ENCODE measurements around the gene MED9.

DNA sequence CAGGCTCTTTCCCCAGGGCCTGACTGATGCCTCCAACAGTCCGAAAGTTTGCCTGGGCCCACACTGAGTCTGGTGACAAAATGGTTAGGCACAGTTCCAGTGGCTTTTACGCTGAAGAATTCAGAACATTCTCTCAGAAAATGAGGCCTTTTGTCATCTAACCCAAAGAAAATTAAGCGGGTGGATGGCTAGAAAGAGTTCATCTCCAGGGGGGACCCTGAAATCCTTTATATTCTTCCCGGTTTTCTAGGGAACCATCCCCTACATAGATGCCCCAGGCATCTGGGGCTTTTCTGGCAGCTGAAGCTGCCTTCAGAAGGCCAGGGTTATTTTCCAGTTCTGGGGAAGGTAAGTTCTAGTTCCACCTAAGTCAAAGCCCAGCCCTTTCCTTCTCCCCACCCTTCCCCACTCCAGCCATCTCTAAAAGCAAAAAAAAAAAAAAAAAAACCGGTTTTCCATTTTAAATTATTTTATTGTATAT lies 17.2 kb downstream of the MED9 start:
- TF ChIP-seq, protein P1, sequence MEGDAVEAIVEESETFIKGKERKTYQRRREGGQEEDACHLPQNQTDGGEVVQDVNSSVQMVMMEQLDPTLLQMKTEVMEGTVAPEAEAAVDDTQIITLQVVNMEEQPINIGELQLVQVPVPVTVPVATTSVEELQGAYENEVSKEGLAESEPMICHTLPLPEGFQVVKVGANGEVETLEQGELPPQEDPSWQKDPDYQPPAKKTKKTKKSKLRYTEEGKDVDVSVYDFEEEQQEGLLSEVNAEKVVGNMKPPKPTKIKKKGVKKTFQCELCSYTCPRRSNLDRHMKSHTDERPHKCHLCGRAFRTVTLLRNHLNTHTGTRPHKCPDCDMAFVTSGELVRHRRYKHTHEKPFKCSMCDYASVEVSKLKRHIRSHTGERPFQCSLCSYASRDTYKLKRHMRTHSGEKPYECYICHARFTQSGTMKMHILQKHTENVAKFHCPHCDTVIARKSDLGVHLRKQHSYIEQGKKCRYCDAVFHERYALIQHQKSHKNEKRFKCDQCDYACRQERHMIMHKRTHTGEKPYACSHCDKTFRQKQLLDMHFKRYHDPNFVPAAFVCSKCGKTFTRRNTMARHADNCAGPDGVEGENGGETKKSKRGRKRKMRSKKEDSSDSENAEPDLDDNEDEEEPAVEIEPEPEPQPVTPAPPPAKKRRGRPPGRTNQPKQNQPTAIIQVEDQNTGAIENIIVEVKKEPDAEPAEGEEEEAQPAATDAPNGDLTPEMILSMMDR (IDR thresholded peaks at IDR 0.05), result no peak
- TF ChIP-seq SIN3A (IDR thresholded peaks at IDR 0.05; ENCODE audit: borderline replicate concordance, low read depth, low read length), result no peak
- TF ChIP-seq, protein P2, sequence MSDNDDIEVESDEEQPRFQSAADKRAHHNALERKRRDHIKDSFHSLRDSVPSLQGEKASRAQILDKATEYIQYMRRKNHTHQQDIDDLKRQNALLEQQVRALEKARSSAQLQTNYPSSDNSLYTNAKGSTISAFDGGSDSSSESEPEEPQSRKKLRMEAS (IDR thresholded peaks at IDR 0.05; ENCODE audit: low read depth), result no peak
- TF ChIP-seq RAD21 (IDR thresholded peaks at IDR 0.05; ENCODE audit: low read length), result no peak
- TF ChIP-seq, protein P3, sequence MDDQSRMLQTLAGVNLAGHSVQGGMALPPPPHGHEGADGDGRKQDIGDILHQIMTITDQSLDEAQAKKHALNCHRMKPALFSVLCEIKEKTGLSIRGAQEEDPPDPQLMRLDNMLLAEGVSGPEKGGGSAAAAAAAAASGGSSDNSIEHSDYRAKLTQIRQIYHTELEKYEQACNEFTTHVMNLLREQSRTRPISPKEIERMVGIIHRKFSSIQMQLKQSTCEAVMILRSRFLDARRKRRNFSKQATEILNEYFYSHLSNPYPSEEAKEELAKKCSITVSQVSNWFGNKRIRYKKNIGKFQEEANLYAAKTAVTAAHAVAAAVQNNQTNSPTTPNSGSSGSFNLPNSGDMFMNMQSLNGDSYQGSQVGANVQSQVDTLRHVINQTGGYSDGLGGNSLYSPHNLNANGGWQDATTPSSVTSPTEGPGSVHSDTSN (IDR thresholded peaks at IDR 0.05), result no peak
- no peak for TF ChIP-seq TAF1 (IDR thresholded peaks at IDR 0.05; ENCODE audit: borderline replicate concordance, low read depth, low read length)
- TF ChIP-seq, protein P4, sequence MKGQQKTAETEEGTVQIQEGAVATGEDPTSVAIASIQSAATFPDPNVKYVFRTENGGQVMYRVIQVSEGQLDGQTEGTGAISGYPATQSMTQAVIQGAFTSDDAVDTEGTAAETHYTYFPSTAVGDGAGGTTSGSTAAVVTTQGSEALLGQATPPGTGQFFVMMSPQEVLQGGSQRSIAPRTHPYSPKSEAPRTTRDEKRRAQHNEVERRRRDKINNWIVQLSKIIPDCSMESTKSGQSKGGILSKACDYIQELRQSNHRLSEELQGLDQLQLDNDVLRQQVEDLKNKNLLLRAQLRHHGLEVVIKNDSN (IDR thresholded peaks at IDR 0.05; ENCODE audit: borderline replicate concordance, low read depth), result no peak
- TF ChIP-seq, protein P5, sequence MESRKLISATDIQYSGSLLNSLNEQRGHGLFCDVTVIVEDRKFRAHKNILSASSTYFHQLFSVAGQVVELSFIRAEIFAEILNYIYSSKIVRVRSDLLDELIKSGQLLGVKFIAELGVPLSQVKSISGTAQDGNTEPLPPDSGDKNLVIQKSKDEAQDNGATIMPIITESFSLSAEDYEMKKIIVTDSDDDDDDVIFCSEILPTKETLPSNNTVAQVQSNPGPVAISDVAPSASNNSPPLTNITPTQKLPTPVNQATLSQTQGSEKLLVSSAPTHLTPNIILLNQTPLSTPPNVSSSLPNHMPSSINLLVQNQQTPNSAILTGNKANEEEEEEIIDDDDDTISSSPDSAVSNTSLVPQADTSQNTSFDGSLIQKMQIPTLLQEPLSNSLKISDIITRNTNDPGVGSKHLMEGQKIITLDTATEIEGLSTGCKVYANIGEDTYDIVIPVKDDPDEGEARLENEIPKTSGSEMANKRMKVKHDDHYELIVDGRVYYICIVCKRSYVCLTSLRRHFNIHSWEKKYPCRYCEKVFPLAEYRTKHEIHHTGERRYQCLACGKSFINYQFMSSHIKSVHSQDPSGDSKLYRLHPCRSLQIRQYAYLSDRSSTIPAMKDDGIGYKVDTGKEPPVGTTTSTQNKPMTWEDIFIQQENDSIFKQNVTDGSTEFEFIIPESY (IDR thresholded peaks at IDR 0.05; ENCODE audit: borderline replicate concordance, low read depth), result no peak
- TF ChIP-seq RXRA (IDR thresholded peaks at IDR 0.05; ENCODE audit: borderline replicate concordance, low read depth), result no peak
